ENCODE results near the gene BORCS8.
A peak's percentile ranks its signal among the peaks of the same experiment; 100 is the strongest.
"Not testable (repeated sequence)": the region's sequence is repeated elsewhere in the genome, so short reads cannot be mapped to it uniquely, and the experiment has no call there.

BORCS8 gene

GRCh38 chr19:19147344-19147743 lies 44.6 kb downstream of the BORCS8 start:
- no peak for DNase-seq

GRCh38 chr19:19146865-19147264 lies 45.1 kb downstream of the BORCS8 start:
- DNase-seq, result no peak

DNA sequence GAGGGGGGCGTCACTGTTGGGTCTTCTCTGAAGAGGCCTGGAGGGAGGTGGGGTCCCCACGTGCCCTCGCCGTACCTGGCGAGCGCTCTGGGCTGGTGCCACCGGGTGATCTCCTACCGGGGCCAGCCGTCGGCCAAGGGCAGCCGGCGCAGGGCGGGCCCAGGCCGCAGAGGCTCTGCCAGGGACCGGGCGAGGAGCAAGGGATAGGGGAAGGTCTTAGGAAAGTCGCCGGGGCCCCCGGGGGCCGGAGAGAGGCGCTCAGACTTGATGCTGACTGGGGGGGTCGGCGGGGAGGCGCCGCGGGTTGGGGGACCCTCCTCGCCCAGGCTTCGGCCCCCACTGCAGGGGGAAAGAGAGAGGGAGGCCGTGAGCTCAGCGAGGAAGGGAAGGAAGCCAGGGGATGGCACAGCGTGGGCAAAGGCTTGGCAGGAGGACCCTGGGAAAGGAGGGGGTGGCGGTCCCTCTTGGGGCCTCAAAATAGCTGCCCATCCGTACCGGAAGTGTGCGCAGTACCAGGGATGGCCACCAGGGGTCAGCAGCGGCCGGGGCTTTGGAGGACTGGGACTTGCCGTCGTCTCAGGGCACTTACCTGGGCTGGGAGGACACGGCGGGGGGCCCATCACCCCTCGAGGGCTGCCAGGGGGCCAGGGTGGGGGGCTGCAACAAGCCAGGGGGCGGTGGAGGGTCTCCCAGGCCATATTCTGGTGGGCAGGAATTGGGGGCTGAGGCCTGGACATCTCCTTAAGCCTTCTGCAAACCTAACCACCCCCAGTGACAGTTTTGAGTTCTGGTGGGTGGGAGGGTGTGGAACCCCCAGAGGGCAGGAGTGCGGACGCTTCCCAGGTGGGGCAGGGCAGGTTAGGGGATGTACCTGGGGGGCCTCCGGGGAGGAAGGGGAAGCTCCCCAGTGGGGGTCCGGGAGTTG lies 46.0 kb downstream of the BORCS8 start:
- DNase-seq, result peak; percentile 31

DNA sequence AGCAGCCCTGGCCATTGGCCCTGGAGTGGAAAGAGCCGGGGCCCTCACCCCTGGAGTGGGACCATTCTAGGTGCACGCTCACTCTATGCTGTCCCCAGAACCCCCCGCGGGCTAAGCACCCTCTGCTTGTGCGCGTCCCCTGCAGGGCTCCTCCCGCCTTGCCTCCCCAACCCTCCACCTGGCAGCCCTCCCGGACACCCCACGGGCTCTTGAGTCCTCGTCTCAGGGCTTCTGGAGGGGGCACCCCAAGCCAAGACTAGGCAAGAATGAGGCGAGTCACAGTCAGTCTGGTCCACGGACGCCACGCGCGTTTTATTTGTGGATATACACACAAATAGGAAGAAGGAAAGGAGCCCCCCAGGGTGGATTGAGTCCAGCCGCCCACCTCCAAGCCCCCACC lies 46.7 kb downstream of the BORCS8 start:
- no peak for DNase-seq

GRCh38 chr19:19142347-19142746 lies 49.6 kb downstream of the BORCS8 start:
- no peak for DNase-seq

DNA sequence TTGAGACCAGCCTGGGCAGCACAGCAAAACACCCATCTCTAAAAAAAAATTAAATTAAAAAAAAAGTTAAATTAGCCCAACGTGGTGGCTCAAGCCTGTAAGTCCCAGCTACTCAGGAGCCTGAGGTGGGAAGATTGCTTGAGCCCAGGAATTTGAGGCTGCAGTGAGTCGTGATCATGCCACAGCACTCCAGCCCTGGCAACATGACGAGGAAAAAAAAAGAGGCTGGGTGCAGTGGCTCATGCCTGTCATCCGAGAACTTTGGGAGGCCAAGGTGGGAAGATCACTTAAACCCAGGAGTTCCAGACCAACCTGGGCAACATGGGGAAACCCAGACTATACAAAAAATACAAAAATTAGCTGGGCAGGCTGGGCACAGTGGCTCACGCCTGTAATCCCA lies 51.5 kb downstream of the BORCS8 start:
- DNase-seq, result no peak

GRCh38 chr19:19139876-19140229 lies 52.1 kb downstream of the BORCS8 start:
- no peak for DNase-seq

GRCh38 chr19:19138109-19138981 lies 53.6 kb downstream of the BORCS8 start, which contains the start of gene TMEM161A:
TMEM161A (minus strand) TSS chr19:19138478; CDS start chr19:19138428, 50 bp downstream.
- peak; percentile 91 for DNase-seq

DNA sequence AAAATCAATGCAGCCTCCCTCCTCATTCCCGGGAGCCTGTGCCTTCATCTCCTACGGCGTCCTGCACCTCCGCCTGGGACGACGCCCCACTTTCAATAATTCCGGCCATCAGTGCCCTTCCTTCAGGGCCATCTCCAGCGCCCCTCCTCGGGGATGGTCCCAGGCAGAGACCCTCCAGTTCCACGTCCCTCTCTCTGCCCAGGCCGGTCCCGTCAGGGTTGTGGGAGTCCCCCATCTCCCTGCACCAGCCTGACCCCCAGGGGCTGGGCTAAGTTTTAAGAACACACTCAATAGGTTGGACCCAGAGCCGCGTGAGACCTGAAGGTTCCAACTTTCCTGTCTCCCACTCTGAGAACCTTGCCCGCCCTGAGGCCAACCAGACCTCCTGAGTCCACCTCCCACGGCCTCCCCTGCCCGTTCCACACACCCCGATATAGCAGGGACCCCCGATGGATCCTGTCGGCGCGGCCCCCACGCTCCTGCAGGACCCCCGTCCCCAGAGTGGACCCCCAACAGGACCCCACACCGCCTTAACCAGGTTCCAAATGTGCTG lies 54.3 kb downstream of the BORCS8 start:
- no peak for DNase-seq

DNA sequence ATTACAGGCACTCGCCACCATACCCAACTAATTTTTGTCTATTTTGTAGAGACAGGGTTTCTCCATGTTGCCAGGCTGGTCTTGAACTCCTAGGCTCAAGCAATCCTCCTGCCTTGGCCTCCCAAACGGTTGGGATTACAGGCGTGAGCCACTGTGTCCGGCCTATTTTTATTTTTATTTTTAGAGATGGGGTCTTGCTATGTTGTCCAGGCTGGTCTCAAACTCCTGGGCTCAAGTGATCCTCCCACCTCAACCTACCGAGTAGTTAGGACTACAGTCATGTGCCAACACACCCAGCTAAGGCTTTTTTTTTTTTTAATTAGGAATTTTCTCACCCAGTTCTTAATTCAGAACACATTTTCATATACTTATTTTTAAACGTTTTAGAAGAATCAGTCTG lies 56.2 kb downstream of the BORCS8 start:
- DNase-seq, result not testable (repeated sequence)

- no peak for DNase-seq
These were observed 57.2 kb downstream of the BORCS8 start for GRCh38 chr19:19134687-19135158.

DNA sequence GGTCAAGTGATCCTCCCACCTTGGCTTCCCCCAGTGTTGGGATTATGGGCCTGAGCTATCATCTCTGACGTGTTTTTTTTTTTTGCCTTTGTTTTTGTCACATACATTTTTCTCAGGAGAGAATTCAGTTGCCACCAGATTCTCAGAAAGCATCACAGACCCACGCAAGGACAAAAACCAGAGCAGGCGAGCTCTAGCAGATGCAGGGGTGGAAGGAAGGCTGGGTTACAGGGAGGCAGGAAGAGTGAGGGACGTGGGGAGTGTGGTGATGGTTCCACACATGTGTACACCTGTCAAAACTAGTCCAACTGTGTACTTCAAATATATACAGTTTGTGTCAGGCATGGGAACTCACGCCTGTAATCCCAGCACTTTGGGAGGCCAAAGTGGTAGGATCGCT lies 58.0 kb downstream of the BORCS8 start:
- DNase-seq, result no peak

DNA sequence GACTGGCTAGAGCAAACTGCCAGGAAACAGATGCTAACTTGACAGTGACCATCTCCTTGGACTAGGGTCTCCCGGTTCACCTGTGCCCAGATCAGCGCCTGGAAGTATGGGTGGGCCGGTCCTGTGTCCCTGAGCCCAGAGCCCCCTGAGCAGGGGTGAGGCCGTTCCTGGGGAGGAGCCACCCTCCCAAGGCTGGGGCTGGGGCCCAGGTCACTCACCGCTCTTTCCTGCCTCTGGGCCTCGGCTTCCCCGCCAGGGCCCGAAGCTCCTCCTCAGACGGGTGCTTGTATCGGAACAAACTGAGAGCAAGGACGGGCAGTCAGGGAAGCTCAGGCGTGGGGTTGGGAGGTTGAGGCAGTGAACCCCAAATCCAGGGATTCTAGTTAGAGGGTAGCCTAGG lies 59.0 kb downstream of the BORCS8 start:
- no peak for DNase-seq

DNA sequence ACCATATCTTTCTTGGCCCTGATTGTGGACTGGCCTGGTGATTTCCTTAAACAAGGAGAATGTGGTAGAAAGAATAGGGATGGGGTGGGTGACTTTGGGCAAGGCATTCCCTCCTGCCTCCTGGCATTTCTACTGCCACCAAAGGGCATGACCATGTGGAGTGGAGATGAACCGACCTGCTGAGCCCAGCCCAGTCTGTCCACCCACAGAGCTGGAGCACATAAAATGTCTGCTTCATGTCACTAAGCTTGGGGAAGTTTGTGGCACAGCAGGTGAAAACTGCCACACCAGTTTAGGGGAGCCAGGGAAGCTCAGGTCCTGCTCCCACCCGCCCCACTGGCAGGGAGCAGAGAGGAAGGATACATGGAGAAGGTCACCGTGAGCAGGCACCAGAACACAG lies 60.0 kb downstream of the BORCS8 start:
- no peak for DNase-seq

Measured in DMS79 (cell line).